Thyroid gland (tissue), 4 donors: Measurements from ENCODE around the gene LHX8. TPM values are rescaled to one million over a fixed set of nuclear protein-coding genes. Genes with fewer than 3 reads are reported as not detected.

Experiments
- DNase-seq, 2 donors: peaks; one replicate each; pipeline ENCODE4 v3.0.0-alpha.2; 2019
- H3K27ac ChIP-seq, 3 donors: fragments of 200-600 bp; sonication (generic); 1 replicate in 2 of 3; 2 replicates in 1 of 3; pipeline ENCODE4 v1.5.1; 2016 to 2019; ENCODE audit warnings: mild to moderate bottlenecking in 1 of 3, moderate library complexity in 1 of 3
- H3K27me3 ChIP-seq: fragments of 200-600 bp; sonication (generic); one replicate; pipeline ENCODE4 v1.5.1; 2019
- H3K36me3 ChIP-seq, 2 donors: fragments of 200-600 bp; sonication (generic); one replicate each; pipeline ENCODE4 v1.5.1; 2016 to 2019
- H3K4me1 ChIP-seq, 2 donors: fragments of 200-600 bp; sonication (generic); one replicate each; pipeline ENCODE4 v1.5.1; 2017 to 2019
- H3K4me3 ChIP-seq, 3 donors: fragments of 200-600 bp; sonication (generic); replicated peaks in 1 of 3; 1 replicate in 2 of 3; 2 replicates in 1 of 3; pipeline ENCODE4 v1.5.1; 2016; ENCODE audit warnings: mild to moderate bottlenecking in 1 of 3
- H3K9me3 ChIP-seq: fragments of 200-600 bp; sonication (generic); one replicate; pipeline ENCODE4 v1.5.1; 2017
- POLR2A ChIP-seq, 2 donors: fragments of 450-650 bp; IDR thresholded peaks; one replicate each; pipeline ENCODE4 v1.6.1; 2017; ENCODE audit warnings: antibody characterized with exemption in 2 of 2, mild to moderate bottlenecking in 2 of 2, moderate library complexity in 1 of 2
- WGBS, 2 donors: methylation state at CpG; one replicate each; pipeline ENCODE4 v1.1.5; 2017; 5-methylcytosine and 5-hydroxymethylcytosine counted together
- intact Hi-C: fragments of 100-400 bp; cut with DNase I; formaldehyde crosslinking; loops from one replicate; pipeline ENCODE4 v1.15.1; 2023
- total RNA-seq, 4 donors: library from RNA; depleted of rRNA; stranded (reverse); fragments of >200 nt; gene quantifications; one replicate each; pipeline ENCODE4 v1.2.3, GENCODE V29; 2016
- TF ChIP-seq, protein P1 (sequence below), 6 experiments: fragments of 200-600 bp in 3 of 6; fragments of 450-650 bp in 3 of 6; sonication (generic) in 3 of 6; IDR thresholded peaks; one replicate each; pipeline ENCODE4 v1.5.1; 2016 to 2019; ENCODE audit warnings: antibody characterized with exemption in 6 of 6, mild to moderate bottlenecking in 2 of 6, inconsistent platforms in 1 of 6, moderate library complexity in 1 of 6

Gene LHX8
- total RNA-seq, 4 donors from 2014 or later, result 0.22 to 1.9 (median 0.79) TPM; not detected in 1

DNA sequence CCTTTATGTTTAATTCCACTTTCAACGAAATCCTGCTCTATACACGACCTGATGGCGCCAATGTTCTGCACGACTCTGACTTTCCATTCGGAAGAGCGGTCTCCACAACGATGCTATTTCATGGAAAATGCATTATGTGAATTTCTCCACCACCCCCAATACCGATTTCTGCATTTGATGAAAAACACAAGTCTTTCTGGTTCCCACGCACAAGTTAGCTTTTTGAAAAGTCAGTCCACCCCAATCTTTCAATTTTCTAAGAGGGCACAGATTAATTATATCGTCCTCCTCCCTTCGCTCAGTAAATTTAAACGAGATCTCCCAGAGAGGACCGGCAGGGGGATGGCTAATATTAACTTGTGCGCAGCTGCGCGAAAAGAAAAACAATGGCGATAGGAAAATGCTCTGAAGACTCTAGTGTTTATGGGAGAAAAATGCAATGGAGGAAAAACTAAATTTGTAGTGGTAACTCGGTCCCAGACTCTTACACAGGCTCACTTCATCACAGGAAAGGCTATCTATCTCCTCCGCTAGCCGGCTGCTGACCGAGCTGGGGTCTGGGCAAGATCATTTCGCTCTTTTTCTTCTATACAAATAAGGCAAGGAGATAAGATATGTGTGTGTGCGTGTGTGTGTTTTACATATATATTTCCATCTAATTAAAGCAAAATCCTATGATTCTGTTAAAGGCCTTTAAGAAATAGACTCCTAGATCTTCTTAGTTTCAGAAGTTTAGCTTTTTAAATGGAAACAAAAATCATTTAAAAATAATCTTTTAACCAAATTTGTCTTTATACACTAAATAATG lies 1.2 kb upstream of the LHX8 start:
- Histone ChIP-seq H3K36me3 (no peaks in the 10 kb centered on the region), H3K9me3 (no peaks in the 10 kb centered on the region), H3K27ac (no peak overlapping the region), H3K4me1 (peaks cover 12 to 23% of the 10 kb centered on the region in 2 donors), H3K27me3 (peaks cover 74% of the 10 kb centered on the region), H3K4me3 (no peak overlapping the region)
- no peak for DNase-seq
- 16% methylated on average over 23 of the region's 23 CpGs for WGBS, 2 donors
- no peak for TF ChIP-seq POLR2A (IDR thresholded peaks at IDR 0.05)
- TF ChIP-seq, protein P1, sequence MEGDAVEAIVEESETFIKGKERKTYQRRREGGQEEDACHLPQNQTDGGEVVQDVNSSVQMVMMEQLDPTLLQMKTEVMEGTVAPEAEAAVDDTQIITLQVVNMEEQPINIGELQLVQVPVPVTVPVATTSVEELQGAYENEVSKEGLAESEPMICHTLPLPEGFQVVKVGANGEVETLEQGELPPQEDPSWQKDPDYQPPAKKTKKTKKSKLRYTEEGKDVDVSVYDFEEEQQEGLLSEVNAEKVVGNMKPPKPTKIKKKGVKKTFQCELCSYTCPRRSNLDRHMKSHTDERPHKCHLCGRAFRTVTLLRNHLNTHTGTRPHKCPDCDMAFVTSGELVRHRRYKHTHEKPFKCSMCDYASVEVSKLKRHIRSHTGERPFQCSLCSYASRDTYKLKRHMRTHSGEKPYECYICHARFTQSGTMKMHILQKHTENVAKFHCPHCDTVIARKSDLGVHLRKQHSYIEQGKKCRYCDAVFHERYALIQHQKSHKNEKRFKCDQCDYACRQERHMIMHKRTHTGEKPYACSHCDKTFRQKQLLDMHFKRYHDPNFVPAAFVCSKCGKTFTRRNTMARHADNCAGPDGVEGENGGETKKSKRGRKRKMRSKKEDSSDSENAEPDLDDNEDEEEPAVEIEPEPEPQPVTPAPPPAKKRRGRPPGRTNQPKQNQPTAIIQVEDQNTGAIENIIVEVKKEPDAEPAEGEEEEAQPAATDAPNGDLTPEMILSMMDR (IDR thresholded peaks at IDR 0.05), result no peak
- intact Hi-C loops, result no loop called here

DNA sequence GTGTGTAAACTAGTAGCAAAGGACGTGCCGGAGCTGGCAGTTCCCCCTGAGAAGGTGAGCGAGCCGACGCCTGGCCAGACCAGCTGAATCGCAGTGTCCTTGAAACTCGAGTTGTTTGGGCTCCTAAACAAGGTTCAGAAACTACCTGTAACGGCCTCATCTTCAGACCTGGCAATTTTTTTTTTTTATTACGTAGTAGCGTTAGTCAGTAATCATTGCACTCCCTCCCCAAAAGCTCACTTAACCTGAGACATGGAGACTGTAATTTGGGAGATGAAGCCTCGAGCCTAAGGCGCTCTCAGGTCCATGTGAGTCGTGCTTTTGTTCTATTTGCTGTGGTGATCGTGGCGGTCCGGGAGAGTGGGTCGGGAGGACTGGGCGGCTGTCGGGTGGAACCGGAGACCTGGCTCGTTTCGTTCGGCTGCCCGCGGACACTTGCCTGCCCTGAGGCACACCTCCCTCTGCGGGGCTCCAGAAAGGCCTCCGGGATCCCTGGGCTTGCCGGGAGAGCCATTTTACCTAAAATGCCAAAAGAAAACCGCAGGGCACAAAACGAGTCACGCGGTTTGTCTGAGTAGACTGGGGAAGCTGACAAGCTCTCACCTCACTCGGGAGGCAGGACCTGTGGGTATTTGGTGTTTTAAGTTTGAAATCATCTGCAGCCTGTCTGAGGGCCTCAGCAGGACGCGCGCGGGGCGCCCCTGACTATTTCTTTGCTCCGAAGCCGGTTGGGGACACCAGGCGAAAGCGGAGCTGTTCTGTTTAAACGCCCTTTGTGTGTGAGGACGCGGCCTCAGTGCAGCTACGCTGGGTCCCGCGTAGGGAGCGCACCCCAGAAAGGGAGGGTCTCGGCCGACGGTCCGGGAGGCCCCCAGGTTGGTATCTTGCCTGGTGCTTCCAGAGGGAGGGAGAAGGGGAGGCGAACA lies 722 bp downstream of the LHX8 start:
- no peaks in the 10 kb centered on the region for H3K36me3 ChIP-seq
- WGBS, 2 donors, result 4 to 5% methylated on average over 21 to 44 of the region's 54 CpGs
- peak overlapping the region in 2 of 3 donors; percentile 11 to 28 for H3K4me3 ChIP-seq
- intact Hi-C loops, result no loop called here
- DNase-seq, result no peak
- H3K27me3 ChIP-seq, result peaks cover 58% of the 10 kb centered on the region
- no peak for TF ChIP-seq POLR2A (IDR thresholded peaks at IDR 0.05)
- TF ChIP-seq, protein P1 (IDR thresholded peaks at IDR 0.05), result no peak
- peaks cover 12 to 23% of the 10 kb centered on the region in 2 donors for H3K4me1 ChIP-seq
- H3K9me3 ChIP-seq, result no peaks in the 10 kb centered on the region
- no peak overlapping the region for H3K27ac ChIP-seq

DNA sequence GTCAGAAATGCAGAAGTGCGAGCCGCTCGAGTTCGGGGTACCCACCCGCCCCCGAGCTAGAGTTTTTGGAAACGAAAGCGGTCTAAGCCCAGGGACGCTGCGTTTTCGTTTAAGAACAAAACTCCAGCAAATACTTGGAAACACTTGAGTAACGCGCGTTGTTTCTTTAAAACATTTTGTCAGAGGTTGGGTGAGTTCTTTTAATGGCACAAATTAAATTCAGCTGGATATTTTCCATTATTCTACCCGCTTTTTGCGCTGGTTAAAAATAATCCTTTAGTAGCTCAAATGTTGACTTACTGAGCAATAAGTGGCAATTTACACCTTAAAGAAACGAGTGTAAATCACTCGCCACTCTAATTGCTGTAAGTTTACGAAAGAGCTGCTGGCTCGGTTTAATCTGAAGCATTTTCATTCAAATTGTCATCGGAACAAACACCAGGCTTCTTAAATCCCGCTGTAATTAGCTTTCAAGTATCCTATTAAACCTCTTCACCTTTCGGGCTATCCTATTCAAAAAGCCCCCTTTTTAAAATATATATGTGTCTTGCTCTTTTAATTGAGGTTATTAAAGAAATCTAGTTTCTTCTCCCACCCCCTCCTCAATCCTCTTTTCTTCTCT lies 1.5 kb downstream of the LHX8 start:
- no peaks in the 10 kb centered on the region for H3K36me3 ChIP-seq
- WGBS, 2 donors, result 6 to 9% methylated on average over 23 of the region's 23 CpGs
- no peak for DNase-seq
- peaks cover 55% of the 10 kb centered on the region for H3K27me3 ChIP-seq
- intact Hi-C loops, result no loop called here
- H3K9me3 ChIP-seq, result no peaks in the 10 kb centered on the region
- H3K27ac ChIP-seq, result no peak overlapping the region
- H3K4me3 ChIP-seq, result peak overlapping the region in 2 of 3 donors; percentile 11 to 28
- H3K4me1 ChIP-seq, result peaks cover 12 to 23% of the 10 kb centered on the region in 2 donors
- TF ChIP-seq, protein P1 (IDR thresholded peaks at IDR 0.05), result no peak
- no peak for TF ChIP-seq POLR2A (IDR thresholded peaks at IDR 0.05)

DNA sequence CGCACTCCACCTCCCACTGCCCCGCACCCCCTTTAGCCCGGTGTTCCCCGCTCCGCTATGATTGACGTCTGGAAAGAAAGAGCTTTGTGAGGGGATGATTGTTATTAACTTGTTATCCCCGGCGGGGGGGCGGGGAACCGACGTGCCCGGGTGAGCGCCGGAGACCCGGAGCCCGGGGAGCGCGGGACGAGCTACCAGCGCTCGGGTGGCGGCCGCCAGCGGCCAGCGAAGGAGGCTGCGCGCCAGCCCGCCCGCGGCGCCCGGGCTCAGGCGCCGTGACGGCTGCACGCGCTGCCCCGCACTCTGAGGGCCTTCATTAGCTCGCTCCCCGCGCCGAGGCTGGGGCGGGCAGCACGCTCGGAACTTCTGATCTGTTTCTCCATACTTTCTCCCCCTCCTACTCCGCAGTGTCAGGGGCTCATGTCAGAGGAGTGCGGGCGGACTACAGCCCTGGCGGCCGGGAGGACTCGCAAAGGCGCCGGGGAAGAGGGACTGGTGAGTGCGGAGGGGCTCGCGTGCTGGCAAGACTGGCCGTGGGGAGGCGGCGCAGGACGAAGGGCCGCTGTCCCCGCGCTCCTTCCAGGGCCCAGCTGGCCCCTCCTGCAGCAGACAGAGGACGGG lies 2.1 kb downstream of the LHX8 start:
- DNase-seq, result no peak
- TF ChIP-seq, protein P1 (IDR thresholded peaks at IDR 0.05), result no peak
- no peak for TF ChIP-seq POLR2A (IDR thresholded peaks at IDR 0.05)
- 3 to 7% methylated on average over 19 to 38 of the region's 64 CpGs for WGBS, 2 donors
- Histone ChIP-seq H3K27me3 (peaks cover 49% of the 10 kb centered on the region), H3K4me1 (peaks cover 12 to 23% of the 10 kb centered on the region in 2 donors), H3K27ac (no peak overlapping the region), H3K36me3 (no peaks in the 10 kb centered on the region), H3K9me3 (no peaks in the 10 kb centered on the region), H3K4me3 (no peak overlapping the region)
- intact Hi-C loops, result no loop called here
